NCI-H2227 treated with DMSO at 0.1 percent for 48 hours (cell line): ENCODE results near the gene DNAJB5.
"Not testable (repeated sequence)": the region's sequence is repeated elsewhere in the genome, so short reads cannot be mapped to it uniquely, and the experiment has no call there.

Experiments
- DNase-seq: peaks from one replicate; lab custom pipeline; 2025; lab: John Stamatoyannopoulos, UW

DNAJB5 gene

DNA sequence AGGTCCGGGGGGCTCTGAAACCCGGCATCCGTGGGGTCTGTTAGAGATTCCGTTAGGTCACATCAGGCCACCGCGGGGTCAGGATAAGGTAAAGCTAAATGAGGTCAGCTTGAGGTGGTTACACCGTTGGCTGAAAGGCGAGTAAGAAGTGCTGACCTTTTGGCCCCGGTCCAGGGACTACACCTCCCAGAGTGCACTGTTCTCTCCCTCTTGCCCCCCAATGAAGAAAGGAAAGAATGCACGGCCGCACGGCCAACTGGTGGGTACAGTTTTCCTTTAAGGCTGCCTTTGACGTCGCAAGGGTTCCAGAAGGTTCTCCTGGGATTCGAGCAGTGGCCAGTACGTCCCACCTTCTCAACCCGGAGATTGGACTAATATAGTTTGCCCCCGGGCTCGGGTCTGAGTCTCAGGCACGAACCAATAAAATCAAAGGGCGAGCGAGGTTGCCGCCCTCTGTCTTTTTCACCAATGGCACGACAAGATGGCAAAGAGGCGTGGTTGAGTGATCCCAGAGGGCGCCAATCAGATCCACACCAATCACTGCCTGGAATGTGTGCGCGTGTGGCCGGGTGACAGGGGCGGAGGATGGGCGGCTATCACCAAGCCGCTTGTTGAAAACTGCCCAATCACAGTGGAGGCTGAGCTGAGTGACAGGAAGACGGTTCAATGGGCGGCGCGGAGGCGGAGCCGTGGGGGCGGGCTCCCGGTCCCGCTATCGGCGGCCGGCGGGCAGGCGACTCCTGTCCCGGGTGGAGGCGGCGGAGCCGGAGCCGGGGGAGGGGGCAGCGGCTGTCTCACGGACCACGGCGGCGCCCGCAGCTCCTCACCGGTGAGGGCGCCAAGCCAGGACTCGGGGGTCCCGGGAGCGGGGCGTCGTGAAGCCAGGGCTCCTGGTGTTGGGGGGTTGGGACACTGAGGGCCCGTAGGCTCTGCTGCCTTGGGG lies at the start of gene DNAJB5:
TSS of gene DNAJB5 (plus strand) at position 743 of the 943 bp plus-strand sequence. CDS start 886 bp downstream, outside the sequence.
- peak; percentile 97 for DNase-seq

DNA sequence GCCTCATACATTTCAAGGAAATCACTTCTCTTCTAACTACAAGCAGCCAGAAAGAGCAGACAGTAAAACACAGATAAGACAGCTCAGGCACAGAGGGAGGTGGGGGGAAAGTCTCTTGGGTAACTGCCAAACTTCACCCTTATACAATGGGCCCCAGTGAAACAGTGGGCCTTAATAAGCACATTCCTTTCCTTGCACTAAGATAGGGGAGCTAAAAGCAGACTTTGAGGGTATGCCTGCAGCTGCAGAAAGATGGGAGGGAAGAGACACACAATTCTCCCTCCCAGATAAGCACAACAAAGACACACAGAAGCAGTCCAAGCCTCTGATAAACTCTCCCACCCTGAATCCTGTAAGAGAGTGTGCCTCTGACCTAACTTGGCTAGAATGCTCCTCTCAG lies 49.6 kb upstream of the DNAJB5 start:
- not testable (repeated sequence) for DNase-seq

DNA sequence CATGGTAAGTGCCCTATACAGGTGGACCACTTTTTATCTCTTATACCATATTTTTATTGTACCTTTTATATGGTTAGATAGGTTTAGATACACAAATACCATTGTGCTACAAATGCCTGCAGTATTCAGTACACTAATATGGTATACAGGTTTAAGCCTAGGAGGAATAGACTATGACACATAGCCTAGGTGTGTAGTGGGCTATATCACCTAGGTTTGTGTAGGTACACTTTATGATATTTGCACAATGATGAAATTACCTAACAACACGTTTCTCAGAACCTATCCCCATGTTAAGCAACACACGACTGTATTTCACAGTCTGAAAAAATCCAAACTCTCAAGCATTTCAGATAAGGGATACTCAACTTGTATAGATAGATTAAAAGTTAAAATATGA lies 41.1 kb upstream of the DNAJB5 start:
- no peak for DNase-seq

DNA sequence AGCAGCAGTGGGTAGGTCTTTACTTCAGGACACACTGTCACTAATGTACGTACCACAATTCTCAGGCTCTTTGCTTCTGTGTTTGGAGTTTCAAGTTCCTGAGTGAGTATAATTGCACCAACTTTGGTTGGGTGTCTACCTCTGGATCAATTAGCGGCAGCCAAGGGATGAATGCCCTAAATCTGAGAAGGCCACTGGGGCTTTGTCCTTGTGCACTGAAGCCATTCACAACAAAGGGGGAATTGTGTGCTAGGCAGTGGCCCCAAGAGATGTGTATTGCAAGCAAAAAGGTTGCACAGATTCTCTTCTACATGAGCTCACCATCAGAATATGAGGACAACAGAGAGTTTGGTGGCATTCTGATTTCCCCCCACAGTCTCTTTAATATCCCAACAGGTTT lies 35.3 kb upstream of the DNAJB5 start:
- DNase-seq = no peak

DNA sequence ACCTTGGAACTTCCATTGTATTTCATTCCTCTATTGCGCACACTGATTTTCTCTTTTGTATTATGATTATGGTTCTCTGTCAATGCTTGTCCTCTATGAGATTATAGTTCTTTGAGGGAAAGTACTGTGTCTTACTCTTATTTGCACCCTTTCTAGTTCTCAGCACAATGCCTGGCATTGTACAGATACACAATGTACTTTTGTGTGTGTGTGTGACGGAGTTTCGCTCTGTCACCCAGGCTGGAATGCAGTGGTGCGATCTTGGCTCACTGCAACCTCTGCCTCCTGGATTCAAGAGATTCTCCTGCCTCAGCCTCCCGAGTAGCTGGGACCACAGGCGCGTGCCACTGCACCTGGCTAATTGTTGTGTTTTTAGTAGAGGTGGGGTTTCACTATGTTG lies 33.5 kb upstream of the DNAJB5 start:
- DNase-seq = not testable (repeated sequence)

DNA sequence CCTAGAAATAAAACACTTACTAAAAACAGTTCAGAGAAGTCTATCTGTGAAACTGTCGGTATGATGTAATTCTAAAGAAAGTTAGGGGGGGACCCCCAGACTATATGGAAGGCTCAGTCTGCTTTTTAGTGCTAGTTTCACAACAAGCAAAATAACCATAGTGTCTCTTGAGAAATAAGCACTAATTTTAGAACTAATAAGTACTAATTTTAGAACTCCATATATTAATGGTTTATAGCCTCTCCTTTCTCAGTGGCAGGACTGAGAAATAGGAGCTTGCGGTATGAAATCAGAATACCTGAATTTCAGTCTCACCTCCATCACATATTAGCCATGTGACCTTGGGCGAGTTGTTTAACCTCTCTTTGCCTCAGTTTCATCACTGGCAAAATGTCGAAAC lies 32.9 kb upstream of the DNAJB5 start:
- no peak for DNase-seq

DNA sequence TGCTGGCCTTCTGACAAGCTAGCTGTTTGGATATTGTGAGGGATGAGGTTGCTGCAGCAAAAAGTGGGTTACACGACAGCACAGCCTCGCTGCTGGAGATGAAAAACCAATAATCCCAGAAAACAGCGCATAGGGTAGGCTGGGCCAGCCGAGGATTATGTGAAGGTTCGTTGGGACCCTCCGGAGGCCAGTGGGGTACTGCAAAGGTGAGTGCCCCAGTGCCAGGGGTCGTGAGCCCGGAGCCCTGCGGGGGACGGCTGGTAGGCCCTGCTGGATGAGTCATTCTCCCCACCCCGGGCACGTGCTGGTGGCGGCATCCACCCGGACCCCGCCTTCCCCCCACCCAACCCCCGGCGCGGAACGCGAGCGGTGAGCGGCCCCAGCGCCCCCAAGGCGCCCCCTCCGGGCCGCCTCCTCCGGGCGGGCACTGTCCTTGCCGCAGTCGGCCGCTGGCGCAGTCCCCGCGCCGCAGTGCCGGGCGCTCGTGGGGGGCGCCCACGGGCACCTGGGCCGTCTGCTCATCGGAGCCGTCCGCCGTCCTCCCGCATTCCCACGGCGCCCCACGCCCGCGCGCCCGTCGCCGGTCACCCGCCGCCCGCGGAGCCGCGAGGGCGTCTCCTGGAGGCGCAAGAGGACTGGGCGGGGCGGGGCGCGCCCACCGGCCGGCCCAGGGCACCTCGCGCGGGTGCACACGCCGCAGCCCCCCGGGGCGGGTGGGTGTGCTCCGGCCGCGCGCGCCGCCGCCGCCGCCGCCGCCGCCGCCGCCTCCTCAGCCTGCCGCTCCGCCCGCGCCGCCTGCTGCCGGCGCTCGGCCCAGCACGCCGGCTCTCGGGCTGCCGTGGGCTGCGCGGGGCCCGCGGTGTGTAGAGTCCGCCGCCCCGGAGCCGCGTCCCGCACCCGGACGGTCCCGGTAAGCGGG lies 31.8 kb upstream of the DNAJB5 start, which contains the start of gene PHF24:
TSS of gene PHF24 (plus strand) at position 794 of the 919 bp plus-strand sequence. CDS start 13,014 bp downstream, outside the sequence.
- DNase-seq = no peak

DNA sequence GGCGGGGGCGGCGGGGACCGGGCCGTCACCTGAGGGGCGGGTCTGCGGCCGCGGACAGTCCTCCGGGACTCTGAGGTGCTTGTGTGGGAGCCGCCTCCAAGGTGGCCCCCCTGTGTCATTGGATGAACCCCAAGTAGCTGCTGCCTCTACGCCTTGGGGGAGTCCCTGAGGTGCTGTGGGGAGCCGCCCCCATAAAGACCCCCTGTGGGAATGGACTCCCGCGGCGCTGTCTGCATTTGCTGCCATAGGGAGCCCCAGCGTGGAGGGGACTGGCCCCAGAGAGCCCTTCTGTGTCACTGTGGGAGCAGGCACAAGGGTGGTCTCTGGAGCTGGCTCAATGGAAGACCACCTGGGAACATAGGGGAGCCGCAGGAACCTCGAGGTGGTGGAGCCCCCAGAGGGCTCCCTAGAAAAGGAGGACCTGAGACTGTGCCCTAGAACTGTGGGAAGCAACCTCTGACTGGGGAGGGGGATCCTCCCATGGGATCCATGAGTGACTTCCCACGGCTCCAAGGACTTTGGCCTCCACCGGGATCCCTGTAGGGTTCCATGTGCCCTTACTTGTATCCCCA lies 31.0 kb upstream of the DNAJB5 start:
- no peak for DNase-seq

DNA sequence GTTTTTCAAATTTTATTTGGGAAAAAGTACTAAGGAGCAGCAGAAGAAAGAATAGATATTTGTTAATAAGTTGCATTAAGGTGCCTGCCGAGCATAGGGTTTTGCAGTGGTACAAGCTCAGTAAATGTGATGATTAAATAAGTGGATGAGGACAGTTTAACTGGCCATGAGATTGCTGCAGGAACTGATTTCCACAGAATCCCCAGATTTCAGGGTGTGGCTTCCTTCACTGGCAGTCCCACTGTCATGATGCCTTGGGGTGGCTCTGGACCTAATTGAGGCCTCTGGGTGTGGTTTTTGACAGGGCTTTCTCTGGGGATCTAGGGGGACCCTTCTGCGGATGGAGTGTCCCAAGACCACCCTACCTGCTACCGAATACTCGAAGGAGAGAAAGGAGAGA lies 30.1 kb upstream of the DNAJB5 start:
- DNase-seq = no peak

DNA sequence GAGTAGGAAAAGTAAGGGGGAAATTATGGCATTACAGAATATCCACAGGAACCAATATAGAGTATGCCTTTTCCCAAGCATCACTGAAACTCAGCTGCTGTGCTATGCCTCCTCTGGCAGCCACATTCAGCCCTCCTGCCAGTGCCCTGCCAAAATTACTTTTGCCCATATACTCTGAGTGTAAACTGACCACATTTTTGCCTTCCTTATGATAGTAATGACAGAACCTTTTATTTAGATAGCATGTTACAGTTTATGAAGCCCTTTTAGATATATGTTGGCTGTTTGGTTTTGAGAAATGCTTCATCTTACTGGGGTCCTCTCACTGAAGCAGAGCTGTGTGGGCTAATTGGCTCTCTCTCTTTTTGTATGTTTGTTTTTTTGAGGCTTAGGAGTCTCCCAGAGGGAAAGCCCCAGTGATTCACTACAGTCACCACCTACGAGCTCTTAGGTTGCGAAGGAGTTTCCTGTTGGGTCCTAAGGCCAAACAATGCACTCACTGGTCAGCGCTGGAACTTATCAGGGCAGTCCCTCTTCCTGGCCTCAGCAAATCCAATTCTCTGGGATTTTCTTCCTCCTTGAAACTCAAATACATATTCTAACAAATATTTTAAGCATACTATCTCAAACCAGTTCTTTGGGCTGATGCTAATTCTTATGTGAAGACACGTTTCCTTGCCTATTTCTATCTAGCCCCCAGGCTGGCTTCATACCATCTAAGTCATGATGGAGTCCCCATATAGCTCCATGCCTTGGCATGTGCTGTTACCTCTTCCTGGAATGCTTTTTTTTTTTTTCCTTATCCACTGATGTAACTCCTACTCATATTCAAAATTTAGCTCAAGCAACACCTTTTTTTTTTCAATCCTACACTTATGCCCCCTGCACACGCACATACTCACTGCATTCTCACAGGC lies 27.7 kb upstream of the DNAJB5 start:
- no peak for DNase-seq

DNA sequence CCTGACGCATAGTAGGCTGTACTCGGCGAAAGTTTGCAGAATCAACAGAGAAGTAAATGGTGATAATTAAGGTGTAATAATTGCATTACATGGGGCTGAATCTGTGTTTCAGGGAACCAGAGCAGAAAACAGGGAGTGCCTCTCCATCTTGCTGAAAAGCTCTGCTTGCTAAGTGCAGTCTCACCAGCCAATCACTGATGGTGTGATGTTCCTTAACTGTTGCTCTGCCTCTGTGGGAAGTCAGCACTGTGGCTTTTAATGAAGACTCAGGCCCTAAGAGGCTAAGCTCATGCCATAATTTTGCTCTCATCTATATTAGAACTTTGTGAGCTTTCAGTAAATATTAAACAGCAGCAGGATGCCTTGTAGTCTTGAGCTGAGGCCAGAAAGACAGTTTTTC lies 27.0 kb upstream of the DNAJB5 start:
- DNase-seq = no peak

DNA sequence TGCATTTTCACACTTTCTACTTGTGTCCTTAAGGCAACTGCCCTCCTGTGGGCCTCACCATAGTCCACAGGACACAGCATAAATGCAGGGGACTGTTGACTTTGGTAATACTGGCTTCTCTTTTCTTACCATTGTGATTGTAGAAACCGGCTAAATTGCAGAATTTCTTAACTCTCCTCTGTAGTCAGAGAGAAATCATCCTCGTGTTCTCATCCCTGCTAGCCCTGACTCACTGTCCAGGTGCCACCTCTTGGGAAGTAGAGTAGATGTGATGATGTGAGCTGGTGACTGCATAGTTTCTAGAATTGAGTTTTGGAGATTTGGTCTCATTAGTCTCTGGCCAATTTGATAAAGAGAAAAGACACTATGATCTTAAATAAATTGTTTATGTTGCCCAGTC lies 26.0 kb upstream of the DNAJB5 start:
- DNase-seq = no peak

DNA sequence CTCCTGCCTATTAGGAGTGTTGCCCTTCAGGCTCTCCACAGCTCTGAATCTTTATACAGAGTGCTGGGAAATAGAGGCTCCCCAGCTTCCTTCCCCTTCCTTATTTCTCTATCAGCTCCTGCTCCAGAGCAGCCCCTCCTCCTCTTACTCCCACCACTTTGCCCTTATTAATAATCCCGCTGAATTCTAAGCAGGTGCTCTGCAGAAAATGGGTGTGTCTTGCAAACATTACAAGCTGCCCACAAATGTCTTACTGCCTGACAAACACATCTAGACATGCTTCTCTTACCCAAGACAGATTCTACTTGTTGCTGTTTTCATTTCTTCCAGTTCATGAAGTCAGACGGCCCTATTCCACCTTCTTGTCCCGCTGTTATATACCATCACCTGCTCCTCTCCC lies 25.1 kb upstream of the DNAJB5 start:
- no peak for DNase-seq

DNA sequence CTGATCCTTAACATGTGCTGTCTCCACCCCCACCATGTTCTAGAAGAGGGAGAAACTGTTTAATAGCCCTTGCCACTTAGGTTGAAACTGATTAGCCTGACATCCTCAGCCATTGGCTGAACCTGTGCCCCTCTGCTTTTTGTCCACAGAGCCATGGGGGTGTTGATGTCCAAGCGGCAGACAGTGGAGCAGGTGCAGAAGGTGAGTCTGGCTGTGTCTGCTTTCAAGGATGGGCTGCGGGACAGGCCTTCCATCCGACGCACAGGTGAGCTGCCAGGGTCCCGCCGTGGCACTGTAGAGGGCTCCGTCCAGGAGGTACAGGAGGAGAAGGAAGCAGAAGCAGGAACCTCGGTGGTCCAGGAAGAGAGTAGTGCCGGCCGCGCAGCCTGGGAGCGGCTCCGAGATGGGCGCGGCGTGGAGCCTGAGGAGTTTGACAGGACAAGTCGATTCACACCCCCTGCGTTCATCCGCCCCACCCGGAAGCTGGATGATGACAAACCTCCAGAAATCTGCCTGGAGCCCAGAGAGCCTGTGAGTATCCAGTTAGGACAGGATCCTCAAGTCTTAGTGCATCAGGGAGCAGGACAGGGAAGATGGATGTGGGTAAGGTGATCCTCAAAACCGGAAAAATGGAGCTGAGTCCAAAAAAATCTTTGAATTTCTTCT lies 18.3 kb upstream of the DNAJB5 start:
- DNase-seq = no peak

DNA sequence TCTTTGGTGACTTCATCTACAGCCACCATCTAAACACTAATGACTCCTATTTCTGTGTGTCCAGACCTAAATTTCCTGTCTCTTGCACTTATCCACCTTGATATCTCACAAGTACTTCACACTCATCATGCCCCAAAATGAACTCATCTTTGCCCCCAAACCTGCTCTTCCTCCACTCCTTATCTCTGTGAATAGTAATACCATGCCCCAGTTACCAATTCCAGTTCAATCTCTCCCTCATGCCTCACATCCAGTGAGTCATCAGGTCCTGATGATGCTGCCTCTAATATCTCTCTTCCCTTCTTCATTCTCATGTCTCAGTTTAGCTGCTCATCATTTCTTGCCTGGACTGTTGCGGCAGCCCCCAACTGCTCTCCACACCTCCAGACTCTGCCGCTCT lies 14.9 kb upstream of the DNAJB5 start:
- no peak for DNase-seq

DNA sequence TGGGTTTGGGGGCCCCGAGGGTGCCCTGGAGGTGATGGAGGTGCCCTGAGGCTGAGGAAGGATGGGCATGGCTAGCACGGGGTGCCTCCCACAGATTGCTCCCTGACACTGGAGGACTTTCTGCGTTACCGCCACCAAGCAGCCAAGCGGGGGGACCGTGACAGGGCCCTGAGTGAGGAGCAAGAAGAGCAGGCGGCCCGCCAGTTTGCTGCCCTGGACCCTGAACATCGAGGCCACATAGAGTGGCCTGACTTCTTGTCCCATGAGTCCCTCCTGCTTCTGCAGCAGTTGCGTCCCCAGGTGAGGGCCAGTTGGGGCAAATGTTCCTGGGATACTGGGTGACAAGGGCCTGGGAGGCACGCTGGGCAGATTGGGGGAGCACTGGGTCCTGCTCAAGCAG lies 13.1 kb upstream of the DNAJB5 start:
- no peak for DNase-seq

DNA sequence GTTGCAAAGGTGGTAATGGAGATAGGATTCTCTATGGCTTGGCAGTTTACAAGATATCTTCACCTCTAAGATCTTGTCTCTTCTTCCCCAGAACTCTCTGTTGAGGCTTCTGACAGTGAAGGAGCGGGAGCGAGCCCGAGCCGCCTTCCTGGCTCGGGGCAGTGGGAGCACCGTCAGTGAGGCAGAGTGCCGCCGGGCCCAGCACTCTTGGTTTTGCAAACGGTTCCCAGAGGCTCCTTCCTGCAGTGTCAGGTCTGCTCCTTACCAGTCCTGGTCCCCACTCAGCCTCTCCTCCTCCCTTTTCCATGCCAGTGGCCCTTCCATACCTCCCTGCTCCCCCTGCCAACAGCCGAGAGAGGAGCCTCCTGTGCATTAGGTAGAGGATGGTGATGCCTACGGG lies 12.6 kb upstream of the DNAJB5 start:
- no peak for DNase-seq

DNA sequence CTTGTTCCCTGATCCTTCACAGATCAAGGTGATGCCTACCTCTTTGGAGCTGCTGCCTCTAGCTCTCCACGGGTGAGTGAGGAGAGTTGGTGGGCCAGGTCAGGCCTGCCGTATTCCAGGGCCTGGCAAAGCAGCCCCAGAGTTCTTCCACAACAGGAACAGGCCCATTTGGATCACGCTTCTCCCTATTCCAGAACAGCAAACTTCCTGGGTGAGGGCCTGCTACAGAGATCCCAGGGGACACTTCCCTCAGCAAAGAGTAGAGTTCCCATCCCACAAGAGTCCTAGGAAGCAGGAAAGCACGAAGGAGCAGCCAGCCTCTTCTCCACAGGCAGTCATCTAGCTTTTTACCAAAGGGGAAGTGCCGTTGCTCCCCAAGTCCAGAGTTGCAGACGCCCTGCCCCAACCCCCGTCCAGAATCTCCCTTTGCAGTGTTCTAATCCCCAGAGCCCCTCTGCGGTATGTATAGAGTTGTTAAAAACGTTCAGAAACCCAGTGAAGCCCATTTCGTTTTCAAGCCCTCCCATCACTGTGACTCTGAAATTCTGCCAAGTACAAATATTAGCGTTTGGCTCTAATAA lies 9.3 kb upstream of the DNAJB5 start:
- DNase-seq = no peak

DNA sequence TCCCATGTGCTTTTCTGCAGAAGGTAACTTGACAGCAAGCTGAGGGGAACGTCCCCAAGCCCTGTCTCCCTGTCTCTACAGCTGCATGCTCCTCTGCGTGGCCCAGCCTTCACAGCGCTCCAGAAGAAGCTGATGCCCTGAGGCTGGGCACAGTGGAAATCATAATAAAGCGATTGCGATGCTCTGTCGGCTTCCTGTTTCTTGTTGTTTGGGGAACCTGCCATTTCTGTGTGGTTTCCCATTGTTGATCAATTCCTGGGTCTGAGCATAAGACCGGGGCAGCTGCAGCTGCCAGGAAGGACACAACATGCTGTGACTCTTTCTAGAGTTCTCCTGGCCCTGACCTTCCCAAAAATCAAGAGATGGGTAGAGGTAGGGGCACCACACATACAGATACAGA lies 7.2 kb upstream of the DNAJB5 start:
- DNase-seq = no peak

DNA sequence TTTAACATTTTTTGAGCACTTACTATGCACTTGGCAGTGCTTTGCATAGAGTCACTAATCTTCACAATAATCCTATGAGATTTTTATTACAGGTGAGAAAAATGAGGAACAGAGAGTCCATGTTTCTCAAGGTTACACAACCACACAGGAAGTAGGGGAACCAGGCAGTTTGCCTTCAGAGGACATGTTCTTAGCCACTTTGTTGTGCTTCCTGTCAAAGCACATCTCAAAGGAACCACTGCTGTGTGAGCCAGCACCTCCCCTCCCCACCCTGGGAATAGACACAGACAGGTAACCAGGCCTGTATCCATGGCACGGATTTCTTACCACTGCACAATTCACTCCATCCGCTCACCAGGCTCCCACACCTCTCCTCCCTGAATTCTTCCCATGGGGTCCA lies 6.3 kb upstream of the DNAJB5 start:
- no peak for DNase-seq
